NCI-H2029 (cell line): ENCODE data around the gene YIF1A.
A peak's percentile ranks its signal among the peaks of the same experiment; 100 is the strongest.
"Not testable (repeated sequence)": the region's sequence is repeated elsewhere in the genome, so short reads cannot be mapped to it uniquely, and the experiment has no call there.

Experiments
- DNase-seq: peaks from one replicate; lab custom pipeline; 2025; lab: John Stamatoyannopoulos, UW

The YIF1A gene

DNA sequence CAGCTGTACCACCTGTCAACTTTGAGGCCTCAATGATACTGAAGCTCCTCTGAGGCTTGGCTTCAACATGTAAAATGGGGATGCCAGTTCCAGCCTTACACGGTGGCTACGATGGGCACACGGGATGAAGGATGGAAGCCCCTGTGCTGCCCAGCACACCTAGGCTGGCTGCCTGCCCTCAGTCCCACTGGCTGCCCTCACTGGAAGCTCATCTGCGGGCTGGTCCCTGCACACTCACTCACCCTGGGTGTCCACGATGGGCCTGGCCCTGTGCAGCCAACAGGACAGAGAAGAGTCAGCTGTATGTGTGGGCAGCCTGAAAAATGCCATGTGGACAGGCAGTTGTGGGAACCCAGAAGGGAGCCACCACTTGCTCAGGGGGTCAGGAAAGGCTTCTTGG lies 2.2 kb downstream of the YIF1A start:
- no peak for DNase-seq

DNA sequence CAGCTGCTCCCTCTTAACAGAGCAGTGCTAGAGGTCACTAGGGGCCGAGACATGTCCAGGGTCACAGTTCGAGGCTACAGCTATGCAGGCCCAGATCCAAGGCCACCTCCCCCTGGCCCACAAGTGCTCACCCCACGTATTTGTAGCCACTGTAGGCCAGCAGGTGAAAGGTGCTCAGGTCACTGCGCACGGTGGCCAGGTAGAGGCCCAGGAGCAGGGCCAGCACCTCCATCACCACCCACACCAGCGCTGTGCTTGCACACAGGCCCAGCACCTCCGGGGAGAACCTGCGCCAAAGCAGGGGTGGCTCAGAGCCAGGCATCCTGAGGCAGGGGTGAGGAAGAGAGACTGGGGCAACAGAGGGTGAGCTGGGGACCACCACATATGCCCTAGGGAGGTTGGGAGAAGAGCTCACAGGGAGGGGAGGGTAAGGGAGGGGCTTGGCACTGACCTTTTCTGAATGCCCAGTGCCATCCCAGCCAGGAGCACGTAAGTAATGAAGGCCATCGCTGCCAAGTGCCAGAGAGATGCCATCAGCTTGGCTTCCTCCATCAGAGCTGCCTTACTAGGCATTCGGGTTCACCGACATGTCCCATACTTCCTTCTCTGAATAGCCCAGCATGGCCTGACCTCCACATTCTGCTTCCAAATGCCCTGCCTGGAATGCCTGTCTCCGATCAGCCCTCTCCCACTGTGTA lies 3.5 kb downstream of the YIF1A start:
- no peak for DNase-seq

DNA sequence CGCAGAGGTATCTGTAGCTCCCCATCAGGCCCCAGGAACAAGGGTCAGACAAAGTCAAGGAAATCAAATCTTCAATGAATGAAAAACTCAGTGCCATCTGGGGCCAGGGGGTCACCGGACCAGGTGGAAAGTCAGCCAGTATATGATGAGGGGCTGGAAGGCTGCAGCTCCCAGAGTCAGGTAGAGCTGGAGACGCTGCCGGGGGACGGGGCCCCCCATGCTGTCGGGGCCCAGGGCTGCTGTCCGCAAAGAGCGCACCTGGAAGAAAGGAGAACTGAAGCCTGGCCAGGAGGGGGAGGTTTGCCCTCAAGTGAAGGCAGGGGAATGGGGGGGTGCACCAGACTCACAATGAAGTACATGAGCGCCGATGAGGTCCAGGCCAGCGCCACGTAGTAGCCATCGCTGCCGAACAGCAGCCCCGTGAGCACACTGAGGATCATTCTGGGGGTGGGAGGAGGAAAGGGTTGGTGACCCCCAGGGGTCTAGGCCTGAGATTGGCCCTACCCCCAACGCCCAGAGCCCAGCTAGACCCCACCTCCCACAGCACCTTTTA lies 4.3 kb downstream of the YIF1A start:
- no peak for DNase-seq

DNA sequence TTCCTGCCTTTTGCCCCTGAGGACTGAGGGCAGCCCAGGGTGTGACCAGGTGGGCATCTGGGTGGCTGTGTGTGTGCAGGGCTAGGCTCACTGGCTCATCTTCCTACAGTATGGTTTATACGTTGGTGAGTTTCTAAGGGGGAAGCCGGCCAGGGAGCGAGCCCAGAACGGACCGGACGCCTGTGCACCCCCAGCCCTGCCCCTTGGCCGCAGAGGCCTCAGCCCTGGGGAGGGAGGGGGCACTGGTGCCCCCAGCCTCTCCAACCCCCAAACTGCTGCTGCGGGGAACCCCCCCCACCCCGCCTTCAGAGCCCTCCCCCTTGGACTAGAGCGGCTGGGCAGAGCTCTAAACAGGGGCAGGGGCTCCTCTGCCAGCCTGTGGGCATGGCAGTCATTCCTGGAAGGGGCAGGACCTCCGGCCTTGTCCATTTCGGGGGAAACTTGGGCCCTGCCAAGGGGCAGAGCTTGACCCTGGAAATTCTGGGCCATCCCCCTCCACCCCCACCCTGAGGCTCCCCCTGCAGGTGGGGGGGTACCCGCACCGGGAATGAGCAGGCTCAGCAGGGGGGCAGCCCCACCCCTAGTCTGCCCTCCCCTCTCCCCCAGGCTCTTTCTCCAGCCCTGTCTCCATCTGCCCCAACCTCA lies 5.4 kb downstream of the YIF1A start:
- no peak for DNase-seq

DNA sequence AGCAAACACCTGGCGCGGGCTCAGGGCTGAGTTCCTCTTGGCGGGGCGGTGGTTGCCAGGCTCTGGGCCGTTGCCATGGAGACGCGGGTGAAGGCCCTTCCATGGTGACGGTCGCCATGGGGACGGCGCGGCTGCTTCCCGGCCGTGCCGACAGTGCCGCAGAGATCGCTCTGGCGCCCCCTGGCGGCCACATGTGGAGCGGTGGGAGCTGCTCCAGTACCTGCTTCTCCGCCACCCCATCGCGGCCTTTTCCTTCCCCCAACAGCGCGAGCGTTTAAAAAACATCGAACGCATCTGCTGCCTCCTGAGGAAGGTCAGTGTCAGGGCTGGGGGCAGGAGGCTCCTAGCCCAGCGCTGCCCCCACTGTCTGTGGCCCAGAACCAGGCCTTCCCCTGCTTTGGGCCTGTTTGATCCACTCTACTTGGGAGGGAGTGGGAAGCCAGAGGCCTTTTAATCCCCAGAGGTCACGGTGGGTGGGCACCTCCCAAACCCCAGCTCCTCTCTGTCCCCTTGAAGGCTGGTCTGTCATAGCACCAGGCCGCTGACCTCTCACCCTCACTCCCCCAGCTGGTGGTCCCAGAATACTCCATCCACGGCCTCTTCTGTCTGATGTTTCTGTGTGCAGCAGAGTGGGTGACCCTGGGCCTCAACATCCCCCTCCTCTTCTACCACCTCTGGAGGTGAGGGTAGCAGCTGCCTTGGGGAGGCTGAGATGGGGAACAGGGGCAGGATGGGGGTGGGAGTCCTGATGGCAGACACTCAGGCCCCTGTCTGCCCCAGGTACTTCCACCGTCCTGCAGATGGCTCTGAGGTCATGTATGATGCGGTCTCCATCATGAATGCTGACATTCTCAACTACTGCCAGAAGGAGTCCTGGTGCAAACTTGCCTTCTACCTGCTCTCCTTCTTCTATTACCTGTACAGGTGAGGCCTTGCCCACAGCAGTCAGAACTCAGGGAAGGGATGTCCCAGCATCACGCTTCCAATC lies 6.2 kb downstream of the YIF1A start:
- peak; percentile 98 for DNase-seq

DNA sequence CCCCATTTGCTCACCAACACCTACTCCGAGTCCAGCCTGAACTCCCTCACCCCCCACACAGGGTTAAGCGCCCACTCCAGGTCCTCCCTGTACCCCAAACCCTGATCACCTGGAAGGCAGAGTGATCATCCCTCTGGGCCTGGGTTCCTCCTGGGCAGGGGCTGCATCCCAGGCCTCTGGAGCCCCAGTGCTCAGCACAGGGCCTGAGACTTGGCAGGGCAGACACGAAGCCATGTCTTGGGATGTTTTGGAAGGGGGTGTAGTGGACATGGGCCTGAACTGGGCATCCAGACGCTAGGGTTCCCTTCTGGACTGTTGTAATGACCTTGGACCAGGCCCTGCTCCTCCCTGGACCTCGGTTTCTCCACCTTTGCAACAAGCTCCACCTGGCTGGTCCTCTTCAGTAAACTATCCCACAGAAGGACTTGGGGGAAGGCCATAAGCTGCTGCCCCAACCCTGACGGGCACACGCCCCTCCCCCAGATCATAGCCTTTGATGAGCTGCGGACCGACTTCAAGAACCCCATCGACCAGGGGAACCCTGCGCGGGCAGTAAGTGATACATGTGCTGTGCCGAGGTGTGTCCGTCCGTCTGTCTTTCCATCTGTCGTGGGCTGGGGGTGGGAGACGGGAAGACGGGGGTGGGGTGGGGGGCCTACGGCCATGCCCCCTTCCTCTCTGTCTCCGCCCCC lies 7.0 kb downstream of the YIF1A start:
- DNase-seq: no peak

DNA sequence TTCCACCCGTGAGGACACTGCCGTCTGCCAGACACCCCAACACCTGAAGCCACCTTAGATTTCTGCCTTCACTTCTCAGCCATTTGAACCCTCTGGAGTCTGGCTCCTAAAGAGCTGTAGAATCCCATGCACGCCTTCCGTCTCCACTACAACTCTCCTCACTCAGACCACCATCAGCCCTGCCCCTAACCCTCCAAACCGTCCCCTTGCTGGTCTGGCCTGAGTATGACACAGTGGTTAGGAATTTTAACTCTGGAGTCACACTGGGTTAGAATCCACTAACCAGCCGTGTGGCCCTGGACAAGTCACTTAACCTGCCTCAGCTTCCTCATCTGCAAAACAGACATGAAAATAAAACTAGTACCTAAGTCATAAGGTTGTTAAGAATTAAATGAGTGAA lies 7.9 kb downstream of the YIF1A start:
- DNase-seq: no peak

DNA sequence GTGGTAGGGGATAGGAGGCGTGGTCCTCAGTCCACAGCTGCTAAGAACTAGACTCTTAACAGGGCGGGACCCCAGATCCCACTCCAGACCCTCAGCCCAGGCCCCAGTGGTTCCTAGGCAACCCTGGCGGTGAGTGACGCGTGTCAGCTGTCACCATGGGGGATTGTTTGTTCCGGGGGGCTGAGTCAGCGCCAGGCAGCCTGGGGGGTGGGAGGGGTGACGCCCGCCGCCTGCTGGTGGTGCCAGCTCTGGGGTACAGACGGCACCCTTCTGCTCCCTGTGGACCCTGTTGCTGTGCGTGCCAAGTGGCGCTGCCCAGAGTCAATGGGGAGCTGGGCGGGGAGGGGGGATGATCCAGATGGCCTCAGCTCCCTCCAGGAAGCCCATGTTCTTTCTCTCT lies 8.5 kb downstream of the YIF1A start:
- DNase-seq: no peak

DNA sequence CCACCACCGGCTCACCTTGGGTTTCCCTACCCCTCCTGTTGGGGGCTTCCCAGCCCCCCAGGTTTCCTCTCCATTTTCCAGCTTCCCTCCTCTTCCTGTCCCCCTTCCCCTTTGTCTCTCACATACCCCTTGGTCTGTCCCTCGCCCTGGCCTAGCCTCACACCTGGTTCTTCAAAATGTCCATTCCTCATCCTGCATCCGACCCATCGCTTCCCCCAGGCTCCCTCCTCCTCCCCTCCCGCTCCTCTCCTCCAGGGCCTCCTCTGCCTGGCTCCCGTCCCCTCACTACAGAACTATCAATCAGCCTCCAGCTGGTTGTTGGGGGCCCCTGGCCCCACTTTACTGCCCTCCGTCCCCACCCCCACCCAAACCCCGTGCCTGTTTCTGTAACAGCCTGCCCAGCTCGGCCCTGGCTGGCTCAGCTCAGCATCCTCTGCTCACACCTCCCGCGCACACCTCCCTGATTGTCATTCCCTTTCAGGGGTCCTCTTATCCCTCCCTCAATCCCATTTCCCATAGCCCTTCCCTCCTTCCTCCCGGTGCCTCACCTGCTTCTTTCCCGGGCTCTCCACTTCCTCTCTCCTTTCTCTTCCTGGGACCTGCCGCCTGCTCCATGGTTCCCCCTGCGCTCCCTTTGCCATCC lies 9.7 kb downstream of the YIF1A start:
- no peak for DNase-seq

DNA sequence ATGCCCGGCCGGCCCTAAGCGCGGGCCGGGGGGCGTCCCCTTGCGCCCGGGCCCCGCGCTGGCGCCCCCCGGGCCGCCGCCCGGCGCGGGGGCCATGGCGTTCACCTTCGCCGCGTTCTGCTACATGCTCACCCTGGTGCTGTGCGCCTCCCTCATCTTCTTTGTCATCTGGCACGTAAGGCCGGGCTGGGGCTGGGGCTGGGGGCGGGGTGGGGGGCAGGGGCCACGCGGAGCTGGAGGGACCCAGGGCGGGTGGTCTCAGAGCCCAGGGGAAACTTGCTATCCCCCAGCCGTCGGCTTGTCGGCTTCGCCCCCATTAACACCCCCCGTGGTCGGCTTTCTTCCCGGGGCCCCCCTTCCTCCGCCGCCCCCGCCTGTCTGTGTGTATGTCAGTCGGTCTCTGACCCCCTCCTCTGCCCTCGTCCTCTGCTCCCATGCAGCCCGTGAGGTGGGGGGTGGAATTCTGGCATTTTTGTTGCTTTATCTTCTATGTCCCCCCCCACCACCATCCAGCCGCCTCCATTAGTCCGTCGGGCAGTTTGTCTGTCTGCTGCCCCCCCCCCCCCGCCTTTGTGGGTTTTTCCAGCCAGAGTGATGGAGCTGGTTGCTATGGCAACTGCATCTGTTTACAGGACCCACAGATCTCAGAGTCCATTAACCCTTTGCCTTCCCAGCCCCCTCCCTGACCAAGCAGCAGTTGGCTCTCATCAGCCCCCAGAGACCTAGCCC lies 10.4 kb downstream of the YIF1A start:
- no peak for DNase-seq

DNA sequence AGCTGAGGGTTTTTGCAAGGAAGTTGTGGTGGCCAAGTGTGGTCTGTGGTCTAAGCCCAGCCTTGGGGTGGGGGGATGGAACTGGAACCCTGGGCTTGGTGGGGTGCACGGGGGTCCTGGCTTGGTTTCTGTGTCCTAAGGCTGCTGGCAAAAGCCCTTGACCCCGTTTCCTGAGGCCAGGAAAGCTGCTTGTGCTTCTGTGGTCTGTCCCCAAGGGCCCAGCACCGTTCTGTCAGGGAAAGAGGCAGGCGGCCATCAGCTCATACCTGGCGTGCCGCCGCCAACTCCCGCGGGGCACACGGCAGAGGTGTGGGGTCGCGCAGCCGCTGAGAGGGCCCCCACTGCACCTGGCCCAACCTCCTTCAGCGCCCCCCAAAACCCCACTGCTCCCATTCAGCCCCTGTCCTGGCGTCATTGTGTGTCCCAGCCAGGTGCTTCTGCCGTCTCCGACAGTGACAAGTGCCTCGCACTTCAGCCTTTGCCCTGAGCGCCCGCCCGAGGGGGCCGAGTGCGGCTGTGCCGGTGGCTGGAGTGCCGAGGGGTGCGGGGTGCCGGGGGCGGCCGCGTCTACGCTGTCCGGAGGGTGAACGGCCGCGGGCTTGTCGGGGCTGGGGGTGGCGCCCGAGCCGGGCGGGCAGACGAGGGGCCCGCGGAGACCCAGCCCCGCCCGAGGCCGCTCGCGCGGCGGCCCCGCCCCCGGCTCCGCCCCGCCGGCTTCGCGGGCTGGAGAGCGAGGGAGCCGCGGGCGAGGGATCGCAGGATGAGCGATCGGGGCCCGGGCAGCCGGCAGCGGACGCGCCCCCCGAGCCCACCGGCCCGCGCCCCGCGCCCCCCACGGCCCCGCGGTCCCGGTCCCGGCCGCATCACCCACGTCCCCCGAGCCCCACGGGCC lies 11.2 kb downstream of the YIF1A start, which contains the start of gene CNIH2:
CNIH2 (plus strand) TSS at position 705 of the 892 bp plus-strand sequence. CDS start 282 bp downstream, outside the sequence.
- no peak for DNase-seq

DNA sequence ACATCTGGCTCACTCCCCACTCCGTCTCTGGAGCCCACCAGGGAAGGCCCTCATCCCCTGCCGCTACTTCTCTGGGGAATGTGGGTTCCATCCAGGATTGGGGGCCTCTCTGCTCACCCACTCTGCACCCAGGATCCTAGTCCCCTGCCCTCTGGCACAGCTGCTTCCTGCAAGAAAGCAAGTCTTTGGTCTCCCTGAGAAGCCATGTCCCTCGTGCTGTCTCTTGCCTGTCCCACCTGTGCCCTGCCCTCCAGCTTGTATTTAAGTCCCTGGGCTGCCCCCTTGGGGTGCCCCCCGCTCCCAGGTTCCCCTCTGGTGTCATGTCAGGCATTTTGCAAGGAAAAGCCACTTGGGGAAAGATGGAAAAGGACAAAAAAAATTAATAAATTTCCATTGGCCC lies 11.9 kb downstream of the YIF1A start:
- DNase-seq: not testable (repeated sequence)

DNA sequence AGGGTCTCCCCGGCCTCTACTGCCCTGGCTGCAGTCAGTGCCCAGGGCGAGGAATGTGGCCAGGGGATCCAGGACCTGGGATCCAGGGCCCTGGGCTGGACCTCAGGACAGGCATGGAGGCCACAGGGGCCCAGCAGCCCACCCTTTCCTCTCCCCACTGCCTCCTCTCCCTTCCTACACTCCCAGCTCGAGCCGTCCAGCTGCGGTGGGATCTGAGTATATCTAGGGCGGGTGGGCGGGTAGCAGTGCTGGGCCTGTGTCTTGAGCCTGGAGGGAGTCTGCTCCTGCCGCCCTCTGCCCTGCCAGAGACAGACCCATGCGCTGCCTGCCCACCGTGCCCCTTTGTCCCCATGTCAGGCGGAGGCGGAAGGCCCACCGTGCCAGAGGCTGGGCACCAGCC lies 12.3 kb downstream of the YIF1A start:
- DNase-seq: not testable (repeated sequence)

DNA sequence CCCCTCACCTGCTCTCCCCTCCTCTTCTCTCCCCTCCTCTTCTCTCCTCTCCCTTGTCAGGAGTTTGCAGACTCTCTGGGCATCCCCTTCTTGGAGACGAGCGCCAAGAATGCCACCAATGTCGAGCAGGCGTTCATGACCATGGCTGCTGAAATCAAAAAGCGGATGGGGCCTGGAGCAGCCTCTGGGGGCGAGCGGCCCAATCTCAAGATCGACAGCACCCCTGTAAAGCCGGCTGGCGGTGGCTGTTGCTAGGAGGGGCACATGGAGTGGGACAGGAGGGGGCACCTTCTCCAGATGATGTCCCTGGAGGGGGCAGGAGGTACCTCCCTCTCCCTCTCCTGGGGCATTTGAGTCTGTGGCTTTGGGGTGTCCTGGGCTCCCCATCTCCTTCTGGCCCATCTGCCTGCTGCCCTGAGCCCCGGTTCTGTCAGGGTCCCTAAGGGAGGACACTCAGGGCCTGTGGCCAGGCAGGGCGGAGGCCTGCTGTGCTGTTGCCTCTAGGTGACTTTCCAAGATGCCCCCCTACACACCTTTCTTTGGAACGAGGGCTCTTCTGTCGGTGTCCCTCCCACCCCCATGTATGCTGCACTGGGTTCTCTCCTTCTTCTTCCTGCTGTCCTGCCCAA lies 12.8 kb downstream of the YIF1A start:
- no peak for DNase-seq

DNA sequence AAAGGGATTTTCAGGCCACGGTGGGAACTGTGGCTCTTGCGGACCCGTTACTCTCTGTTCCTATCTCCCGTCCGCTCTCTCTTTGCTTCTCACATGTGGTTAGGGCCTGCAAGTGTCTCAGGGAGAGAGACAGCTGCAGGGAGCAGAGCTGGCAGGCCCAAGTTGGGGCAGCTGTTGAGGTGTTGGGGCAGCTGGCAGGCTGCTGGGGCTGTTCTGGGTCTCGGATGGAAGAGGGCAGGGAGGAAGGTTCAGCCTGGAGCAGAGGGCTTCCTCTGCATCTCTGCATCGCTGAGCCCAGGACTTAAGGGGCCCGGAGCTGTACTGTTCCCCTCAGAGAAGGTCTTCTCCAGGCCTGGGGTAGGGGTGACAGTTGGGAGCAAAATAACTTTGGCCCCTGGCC lies 13.5 kb downstream of the YIF1A start:
- DNase-seq: no peak

DNA sequence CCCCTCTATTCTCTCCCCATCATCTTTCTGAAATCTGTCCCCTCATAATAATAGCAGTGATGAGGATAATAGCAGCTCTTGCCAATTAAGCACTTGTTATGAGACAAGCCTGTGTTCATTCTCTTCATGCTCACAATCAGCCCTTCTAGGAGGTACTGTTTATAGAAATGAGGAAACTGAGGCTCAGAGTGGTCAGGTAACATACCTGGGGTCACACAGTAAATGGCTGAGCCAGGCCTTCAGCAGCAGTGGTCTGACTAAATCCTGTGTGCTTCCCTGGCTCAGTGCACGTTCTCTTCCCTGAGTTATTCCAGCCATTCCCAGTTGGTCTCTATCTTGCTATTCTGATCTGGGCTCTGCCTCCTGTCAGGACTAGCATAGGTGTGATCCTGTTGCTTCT lies 14.7 kb downstream of the YIF1A start:
- DNase-seq: no peak

DNA sequence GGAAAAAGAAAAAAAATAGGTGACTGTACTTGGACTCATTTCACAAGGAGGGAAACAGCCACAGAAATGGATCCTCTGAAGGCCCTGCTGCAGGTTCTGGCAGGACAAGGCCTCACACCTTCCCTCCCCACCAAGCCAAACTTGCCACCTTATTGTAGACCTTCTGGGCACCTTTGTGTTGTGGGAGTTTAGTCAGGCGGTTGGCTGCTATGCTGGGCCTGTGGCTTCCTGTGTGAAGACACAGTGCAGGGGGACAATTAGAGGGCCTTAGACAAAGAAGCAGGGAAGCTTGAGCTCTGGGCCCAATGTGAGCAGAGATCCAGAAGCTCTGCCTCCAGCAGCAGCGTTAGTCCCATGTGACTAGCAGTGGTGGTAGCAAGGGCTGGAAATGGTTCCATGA lies 16.3 kb downstream of the YIF1A start:
- DNase-seq: no peak

DNA sequence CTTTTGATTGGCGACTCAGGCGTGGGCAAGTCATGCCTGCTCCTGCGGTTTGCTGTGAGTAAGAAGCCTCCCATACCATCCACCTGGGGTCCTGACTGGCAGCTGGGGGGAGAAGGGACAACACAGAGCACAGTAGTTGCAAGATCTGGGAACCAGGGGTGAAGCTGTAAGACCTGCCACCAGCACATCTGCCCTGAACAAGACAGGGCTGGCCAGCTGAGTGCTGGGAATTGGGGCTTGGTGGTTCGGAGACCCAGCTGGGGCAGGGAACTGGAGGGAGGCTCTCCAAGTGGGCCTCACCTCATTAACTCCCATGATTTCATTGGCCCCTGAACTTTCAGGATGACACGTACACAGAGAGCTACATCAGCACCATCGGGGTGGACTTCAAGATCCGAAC lies 17.1 kb downstream of the YIF1A start:
- DNase-seq: no peak
